Heart left ventricle (tissue), 13 donors: ENCODE measurements around the gene NRAP.

Experiments used
- POLR2A ChIP-seq, 2 donors: fragments of 450-650 bp; IDR thresholded peaks; one replicate each; pipeline ENCODE4 v1.6.1; 2017; ENCODE audit warnings: antibody characterized with exemption in 2 of 2, mild to moderate bottlenecking in 2 of 2, moderate library complexity in 2 of 2
- TF ChIP-seq, protein P1 (sequence below), 12 donors: fragments of 200-600 bp; sonication (generic) in 4 of 12; IDR thresholded peaks; one replicate each; pipeline versions ENCODE4 v1.5.0 to v1.8.0; 2018 to 2022; ENCODE audit warnings: antibody characterized with exemption in 12 of 12, mild to moderate bottlenecking in 5 of 12
- donor health status: ischemic (EF 13 %, LVEDD 7.1; RV severe dilation, severe dysfunction).
- donor health status: DM: no; HTN: yes; CAD: no.
- donor health status: DM: no; HTN: no; CAD: no.
- donor health status: ischemic (EF 25% LVEDD 6.9; RV normal size, moderate dysfunction).
- donor health status: ischemic (EF 25% LVEDD 5.7; RV mildly dilated, moderate dysfunction).
- donor health status: ischemic (EF 35%, LVEDD 5.7; RV mildly dilated, moderate dysfunction).
- donor health status: nonischemic (EF 11% LVEDD 7.7; RV severe dilation, severe dysfunction).
- donor health status: DM: yes; HTN: yes; CAD: no.
- donor health status: PGD.
- donor health status: ischemic (EF 29% LVEDD 5.4; RV normal size, mild dysfunction).
- donor health status: nonischemic (EF 23%, LVEDD 6.1; RV moderate dilation, normal function).

DNA sequence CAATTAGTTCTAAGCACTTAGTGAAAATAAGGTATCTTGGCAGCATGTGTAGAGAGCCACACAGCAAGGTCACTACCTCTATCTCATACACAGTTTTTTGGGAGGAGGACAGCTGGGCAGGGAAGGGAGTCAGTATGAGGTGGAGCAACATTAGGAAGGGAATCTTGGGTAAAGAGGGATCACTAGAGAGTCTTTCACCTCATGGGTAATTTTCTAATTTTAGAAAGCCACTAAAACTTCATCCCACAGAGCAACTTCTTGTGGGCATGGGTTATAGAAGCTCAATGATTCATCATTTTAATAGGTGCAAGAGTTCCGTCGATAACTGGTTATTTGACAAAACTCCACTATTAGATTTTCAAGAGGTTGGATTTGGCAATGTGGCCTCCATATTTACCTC lies 2.5 kb downstream of the NRAP start:
- TF ChIP-seq POLR2A (IDR thresholded peaks at IDR 0.05) = peak; percentile 28 to 52
- TF ChIP-seq, protein P1, sequence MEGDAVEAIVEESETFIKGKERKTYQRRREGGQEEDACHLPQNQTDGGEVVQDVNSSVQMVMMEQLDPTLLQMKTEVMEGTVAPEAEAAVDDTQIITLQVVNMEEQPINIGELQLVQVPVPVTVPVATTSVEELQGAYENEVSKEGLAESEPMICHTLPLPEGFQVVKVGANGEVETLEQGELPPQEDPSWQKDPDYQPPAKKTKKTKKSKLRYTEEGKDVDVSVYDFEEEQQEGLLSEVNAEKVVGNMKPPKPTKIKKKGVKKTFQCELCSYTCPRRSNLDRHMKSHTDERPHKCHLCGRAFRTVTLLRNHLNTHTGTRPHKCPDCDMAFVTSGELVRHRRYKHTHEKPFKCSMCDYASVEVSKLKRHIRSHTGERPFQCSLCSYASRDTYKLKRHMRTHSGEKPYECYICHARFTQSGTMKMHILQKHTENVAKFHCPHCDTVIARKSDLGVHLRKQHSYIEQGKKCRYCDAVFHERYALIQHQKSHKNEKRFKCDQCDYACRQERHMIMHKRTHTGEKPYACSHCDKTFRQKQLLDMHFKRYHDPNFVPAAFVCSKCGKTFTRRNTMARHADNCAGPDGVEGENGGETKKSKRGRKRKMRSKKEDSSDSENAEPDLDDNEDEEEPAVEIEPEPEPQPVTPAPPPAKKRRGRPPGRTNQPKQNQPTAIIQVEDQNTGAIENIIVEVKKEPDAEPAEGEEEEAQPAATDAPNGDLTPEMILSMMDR (IDR thresholded peaks at IDR 0.05) = no peak
